Stimulated activated CD4-positive, alpha-beta T cell treated with anti-CD3 and anti-CD28 coated beads, Interleukin-15, amount 100 ng/mL, for 24 hours (primary cell): ENCODE measurements around the gene NBEA.

Experiments used
- DNase-seq: peaks from one replicate; pipeline ENCODE4 v3.0.0-alpha.2; 2020

The NBEA gene

DNA sequence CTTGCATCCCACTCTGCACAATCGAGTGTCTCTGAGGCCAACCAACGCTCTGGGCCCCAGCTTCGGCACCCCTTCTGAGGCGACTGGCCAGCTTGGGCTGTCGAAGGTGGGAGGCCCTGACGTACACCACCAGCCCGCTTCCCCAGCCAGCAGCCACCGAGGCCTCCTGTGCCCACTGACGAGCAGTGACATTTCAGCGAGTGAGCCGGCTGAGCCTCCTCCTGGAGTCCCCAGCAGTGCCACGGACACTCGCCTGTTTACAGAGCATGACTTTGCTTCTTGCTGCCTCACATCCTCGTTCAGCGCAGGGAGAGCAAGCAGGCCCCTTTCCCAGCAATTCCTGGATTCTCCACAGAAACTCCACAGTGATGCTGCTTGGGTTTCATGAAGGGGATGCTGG is 774.7 kb downstream of the NBEA start:
- no peak for DNase-seq

DNA sequence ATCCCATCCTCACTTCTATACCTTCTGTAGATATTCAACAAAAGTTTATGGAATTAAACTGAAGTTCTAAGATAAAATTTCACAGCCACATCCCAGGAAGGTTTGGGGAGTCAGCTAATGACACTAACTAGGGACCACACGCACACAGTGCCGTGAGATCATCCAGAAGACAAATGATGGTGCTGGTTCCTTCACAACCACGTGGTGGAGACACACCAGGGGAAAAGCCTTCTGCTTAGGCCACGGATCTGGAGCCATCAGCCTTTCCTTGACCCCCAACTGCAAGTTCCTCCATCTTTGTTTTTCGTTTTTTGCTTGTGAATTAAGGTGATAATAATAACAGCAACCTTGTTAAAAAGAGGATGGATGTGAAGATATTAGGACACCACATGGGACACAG is 776.0 kb downstream of the NBEA start:
- no peak for DNase-seq

DNA sequence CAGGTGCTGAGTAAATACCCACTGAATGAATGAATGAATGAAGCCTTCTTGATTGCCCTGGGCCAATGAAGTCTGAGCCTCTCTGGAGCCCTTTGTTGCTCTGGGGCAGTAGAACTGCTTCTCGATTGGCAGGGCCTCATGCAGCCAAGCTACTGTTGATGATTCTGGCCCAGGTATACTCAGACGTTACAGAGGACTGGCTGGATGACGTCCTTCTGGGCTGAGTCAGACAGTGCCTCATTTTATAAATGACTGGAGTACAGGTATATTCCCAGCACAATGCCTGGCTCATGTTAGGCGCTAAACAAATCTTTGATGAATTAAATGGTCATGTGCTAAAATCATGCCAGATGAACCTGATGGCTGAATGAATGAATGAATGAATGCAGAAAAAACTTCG is 778.2 kb downstream of the NBEA start:
- DNase-seq = no peak

DNA sequence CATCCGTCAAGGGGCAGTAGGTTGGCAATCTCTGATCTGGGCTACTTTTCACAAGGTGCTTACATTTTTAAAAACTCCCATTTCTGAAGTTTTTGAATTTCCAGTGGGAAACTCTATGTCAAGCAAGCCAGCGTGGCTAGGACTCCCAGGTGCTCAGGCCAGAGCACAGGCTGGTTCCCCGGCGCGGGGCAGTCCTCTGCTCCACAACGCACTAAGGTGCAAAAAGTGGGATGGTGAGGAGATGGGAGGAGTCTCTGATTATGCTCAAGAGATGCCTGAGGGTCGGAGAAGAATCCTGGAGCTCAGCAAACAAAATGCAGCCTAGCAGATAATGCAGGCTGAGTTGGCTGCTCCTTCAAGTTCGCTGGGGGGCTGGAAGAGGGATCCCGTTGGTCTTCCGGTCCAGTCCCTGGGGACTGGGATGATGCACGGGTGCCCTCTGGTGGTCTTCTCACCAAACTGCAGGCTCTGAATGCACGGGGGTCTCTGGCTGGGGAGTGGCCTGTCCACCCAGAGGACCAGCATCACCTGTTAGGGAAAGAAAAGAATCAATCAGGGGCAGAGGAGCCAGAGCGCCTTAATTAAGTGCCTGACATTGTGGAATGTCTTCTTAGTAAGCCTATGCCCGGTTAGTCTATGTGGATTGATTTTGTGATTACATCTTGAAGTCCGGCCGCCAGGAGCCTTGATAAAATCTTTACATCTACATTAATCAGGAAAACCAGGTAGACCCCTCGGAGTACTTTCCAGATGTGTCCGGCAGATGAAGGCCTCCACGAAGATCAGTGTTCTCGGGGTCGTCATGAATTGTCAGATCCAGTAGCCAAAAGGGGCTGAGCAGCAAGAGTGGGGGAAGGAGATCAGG is 778.9 kb downstream of the NBEA start:
- peak; percentile 50 for DNase-seq
